ENCODE results near the gene CLN6.

Gene CLN6

DNA sequence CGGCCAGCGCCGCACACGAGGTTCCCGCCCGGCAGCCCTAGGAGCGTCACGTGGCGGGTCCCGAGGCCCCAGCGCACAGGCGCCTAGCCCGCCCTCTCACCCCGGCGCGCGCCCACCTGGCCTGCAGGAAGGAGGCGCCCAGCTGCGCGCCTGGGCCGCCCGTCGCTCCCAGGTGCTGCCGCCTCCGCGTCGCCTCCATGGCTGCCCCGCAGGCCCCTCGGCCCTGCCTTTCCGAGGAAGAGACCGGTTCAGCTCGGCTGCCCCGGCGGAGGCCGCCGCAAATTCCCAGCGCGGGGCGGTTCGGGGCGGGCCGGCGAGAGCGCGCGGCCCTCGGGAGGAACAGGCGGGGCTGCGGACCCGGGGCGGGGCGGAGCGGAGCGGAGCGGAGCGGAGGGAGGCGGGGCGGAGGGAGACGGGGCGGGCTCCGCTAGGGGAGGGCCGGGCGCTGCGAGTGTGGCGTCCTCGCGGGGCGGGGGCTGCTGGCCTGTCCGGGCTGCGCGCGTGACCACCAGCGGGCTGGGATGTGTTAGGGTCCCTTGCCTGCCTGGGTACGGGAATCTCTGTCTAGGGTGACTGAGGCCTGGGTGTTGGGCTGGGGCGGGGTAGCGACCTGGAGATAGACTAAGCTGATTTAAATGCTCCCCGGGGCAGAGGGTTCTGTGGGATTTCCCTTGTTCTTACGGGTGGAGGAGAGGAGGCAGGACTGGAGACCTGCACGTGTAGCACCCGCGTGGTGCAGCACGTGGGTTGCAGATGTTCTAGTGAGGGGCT, at the start of gene CLN6:
CLN6 (minus strand) TSS at position 343 of the 771 bp plus-strand sequence; CDS start at position 199, 144 bp downstream.
- TF ChIP-seq, protein P1, sequence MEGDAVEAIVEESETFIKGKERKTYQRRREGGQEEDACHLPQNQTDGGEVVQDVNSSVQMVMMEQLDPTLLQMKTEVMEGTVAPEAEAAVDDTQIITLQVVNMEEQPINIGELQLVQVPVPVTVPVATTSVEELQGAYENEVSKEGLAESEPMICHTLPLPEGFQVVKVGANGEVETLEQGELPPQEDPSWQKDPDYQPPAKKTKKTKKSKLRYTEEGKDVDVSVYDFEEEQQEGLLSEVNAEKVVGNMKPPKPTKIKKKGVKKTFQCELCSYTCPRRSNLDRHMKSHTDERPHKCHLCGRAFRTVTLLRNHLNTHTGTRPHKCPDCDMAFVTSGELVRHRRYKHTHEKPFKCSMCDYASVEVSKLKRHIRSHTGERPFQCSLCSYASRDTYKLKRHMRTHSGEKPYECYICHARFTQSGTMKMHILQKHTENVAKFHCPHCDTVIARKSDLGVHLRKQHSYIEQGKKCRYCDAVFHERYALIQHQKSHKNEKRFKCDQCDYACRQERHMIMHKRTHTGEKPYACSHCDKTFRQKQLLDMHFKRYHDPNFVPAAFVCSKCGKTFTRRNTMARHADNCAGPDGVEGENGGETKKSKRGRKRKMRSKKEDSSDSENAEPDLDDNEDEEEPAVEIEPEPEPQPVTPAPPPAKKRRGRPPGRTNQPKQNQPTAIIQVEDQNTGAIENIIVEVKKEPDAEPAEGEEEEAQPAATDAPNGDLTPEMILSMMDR (conservative IDR thresholded peaks at IDR 0.05) = no peak; the same call in 1 of the 2 replicates
- peak; percentile 90; the same call in 1 of the 2 replicates for TF ChIP-seq ZFX (IDR thresholded peaks at IDR 0.05)
- H3K27ac ChIP-seq = peak within 1 kb of the TSS; percentile 93

- peak overlapping the region; percentile 94 for H3K27ac ChIP-seq
- TF ChIP-seq, protein P1 (conservative IDR thresholded peaks at IDR 0.05) = no peak
- no peak for TF ChIP-seq ZFX (IDR thresholded peaks at IDR 0.05)
These were observed 49.3 kb upstream of the CLN6 start for GRCh38 chr15:68278595-68279405.

DNA sequence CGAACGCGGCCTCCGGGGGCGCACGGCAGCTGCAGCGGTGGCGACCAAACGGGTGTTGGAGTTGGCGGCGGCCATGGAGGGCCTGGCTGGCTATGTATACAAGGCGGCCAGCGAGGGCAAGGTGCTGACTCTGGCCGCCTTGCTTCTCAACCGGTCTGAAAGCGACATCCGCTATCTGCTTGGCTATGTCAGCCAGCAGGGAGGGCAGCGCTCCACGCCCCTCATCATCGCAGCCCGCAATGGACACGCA, 48.7 kb upstream of the CLN6 start:
- H3K27ac ChIP-seq = peak overlapping the region; percentile 94
- TF ChIP-seq, protein P1 (conservative IDR thresholded peaks at IDR 0.05) = no peak; the same call in 1 of the 2 replicates
- TF ChIP-seq ZFX (IDR thresholded peaks at IDR 0.05) = peak; percentile 27

- peak within 1 kb of the TSS; percentile 94 for H3K27ac ChIP-seq
- TF ChIP-seq, protein P1 (conservative IDR thresholded peaks at IDR 0.05) = peak; percentile 45
- peak; percentile 99 for TF ChIP-seq ZFX (IDR thresholded peaks at IDR 0.05)
These were observed 48.2 kb upstream of the CLN6 start, which contains the start of gene FEM1B for GRCh38 chr15:68277603-68278344. TSS of gene FEM1B (plus strand) at chr15:68277745. CDS start at chr15:68278418, 673 bp downstream.

- peak overlapping the region; percentile 94 for H3K27ac ChIP-seq
- TF ChIP-seq ZFX (IDR thresholded peaks at IDR 0.05) = no peak
- TF ChIP-seq, protein P1 (conservative IDR thresholded peaks at IDR 0.05) = no peak
These were observed 47.6 kb upstream of the CLN6 start for GRCh38 chr15:68277131-68277602.

DNA sequence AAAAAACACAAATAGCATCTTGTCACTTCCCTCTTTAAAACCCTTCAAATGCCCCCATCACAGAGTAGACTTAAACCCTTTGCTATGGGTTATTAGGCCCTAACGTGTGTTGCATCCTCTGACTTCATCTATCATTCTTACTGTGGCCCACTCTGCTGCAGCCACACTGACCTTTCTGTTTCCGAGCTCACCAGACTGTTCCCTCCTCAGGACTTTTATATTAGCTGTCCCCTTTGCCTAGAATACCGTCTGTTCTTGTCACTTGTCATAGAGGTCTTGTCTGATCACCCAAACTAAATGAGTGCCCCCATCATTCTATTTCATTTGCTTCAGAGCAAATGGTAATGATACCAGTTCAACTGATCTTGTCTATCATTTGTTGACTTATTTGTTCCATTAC, 47.1 kb upstream of the CLN6 start:
- peak overlapping the region; percentile 94 for H3K27ac ChIP-seq
- TF ChIP-seq, protein P1 (conservative IDR thresholded peaks at IDR 0.05) = no peak
- no peak for TF ChIP-seq ZFX (IDR thresholded peaks at IDR 0.05)
